HG03095 (cell line): ENCODE data around the gene MYO15A.

Experiments used
- ATAC-seq: cut with Tn5 transposase; IDR thresholded peaks from one replicate; pipeline ENCODE4 v1.9.1; 2021; ENCODE audit warnings: moderate library complexity; ENCODE audit not compliant: unreplicated experiment

The MYO15A gene

DNA sequence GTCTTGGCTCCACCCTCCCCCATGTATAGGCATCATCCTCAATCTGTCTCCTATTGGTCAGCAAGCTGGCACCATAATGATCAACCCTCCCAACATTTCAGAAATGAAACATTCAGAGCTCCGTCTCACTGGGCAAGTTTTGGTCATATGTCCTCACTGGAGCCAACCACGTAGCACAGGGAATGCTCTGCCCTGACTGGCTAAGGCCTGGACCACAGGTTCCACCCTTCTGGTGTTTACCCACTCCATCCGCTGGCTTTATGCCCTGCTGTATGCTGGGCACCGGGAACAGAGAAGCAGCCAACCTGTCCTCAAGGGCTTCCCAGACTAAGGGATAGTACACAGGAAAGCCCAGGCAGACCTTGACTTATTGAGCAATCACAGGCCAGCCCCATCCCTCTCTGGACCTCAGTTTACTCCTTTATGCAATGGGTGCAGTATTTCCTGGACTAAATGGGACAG is 20.5 kb downstream of the MYO15A start:
- no peak for ATAC-seq

DNA sequence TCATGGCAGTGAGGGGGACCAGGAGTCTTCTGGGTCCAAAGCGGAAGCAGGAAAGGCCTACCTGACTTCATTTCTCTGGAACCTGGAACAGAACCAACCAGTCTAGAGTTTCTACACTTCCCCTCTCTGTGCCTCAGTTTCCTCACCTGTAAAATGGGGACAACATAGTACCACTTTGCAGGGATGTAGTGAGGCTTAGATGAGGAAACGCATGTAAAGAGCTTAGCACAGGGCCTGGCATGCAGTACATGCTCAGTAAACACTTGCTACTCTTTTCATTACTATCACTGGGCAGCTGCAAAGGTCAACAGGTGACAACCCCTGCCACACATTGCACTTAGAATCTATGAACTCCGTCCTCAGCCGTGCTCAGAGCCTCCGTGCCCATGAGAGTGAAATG is 24.2 kb downstream of the MYO15A start:
- ATAC-seq, result no peak

DNA sequence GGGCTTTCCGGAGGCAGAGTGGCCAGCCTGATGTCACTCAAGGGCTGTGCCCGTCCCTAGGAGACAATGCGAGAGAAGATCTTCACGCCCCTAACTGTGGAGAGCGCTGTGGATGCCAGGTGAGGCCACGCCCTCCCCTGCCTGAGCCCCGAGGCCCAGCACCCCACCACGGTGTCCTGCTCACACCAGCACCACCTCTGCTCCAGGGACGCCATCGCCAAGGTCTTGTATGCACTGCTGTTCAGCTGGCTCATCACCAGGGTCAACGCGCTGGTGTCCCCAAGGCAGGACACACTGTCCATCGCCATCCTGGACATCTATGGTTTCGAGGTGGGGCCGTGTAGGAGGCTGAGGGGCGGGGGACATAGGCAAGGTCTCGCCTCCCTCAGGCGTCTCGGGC is 27.8 kb downstream of the MYO15A start:
- no peak for ATAC-seq

DNA sequence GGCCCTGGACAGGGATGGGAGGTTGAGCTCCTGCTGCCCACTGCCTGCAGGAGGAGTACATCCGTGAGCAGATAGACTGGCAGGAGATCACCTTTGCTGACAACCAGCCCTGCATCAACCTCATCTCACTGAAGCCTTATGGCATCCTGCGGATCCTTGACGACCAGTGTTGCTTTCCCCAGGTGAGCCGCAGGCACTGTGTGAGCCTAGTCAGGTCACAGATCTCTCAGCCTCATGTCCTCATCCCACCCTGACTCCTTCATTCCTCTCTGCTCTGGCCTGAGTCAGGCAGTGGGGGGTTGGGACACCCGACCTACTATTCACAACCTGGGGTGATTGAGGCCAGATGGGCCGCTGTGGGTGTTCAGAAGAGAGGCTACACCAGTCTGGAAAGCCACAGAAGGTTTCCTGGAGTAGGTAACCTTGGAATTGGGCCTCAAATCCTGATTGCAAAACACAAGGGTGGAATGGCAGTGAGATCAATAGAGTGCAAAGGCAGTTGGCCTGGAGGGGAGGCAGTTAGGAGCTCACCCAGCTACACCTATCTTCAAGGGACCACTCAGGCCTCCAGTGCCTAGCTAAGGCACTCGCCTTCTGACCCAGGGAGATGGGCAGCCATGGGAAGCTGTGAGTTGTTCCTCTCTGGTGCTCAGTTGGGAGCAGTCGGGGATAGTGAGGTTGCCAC is 29.7 kb downstream of the MYO15A start:
- no peak for ATAC-seq

GRCh38 chr17:18139092-18139491 is 30.5 kb downstream of the MYO15A start:
- no peak for ATAC-seq

DNA sequence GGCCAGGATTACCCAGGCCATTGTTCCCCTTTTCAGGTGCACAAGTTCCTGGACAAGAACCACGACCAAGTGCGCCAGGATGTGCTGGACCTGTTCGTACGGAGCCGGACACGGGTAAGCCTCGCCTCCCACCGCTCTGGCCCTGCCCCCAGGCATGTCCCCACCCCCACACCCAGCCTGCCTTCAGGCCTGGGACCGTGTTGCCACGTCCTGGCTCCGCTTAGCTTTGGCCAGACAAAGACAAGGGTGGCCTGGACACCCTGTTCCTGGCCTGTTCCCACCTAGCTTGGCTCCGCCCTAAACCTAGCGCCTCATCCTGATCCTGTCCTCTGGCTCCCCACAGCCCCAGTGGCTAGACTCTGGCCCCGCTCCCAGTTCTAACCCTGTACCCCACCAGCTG is 30.9 kb downstream of the MYO15A start:
- no peak for ATAC-seq

DNA sequence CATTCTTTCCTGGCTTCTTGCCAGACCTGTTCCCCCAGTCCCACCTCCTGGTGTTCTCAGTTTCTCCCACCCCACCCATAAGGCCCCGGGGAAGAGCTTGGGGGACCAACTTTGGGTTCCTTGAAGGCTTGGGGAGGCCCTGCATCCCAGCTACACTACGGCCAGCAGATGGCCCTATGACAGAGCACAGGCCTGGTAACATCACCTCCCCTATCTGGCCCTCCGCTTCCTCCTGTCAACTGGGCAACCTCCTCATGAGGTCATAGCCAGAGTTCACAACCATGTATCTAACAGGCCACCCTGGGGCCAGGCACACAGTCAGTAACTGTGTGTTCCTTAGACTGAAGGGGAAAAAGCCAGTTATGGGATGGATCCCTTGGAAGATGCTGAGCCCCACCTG is 31.4 kb downstream of the MYO15A start:
- no peak for ATAC-seq

- ATAC-seq, result no peak
Measured at GRCh38 chr17:18140648-18141047, 32.1 kb downstream of the MYO15A start.

DNA sequence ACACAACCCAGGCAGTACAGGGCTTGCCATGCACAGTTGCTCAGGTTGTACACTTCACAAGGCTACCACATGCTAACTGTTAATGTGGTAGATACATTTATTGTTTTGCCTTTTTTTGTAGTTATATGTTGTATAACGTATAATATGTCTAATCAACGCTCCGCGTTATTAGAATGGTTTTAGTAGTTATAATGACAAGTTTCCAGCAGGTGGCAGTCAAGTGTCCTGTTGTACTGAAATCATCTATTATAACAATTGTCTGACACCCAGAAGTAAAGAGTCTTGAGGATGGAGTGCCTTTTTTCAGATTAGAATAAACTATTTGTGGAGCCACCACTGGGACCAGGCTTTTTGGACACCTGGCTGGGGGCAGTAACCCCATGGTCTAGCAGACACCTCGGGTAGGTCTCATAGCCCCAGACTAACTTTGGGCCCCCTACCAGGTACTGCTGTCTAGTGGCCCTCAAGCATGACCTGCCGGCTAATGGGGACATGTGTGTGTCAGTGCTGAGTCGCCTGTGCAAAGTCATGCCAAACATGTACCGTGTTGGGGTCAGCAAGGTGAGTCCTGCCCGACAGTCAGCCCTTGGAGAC is 32.8 kb downstream of the MYO15A start:
- no peak for ATAC-seq

DNA sequence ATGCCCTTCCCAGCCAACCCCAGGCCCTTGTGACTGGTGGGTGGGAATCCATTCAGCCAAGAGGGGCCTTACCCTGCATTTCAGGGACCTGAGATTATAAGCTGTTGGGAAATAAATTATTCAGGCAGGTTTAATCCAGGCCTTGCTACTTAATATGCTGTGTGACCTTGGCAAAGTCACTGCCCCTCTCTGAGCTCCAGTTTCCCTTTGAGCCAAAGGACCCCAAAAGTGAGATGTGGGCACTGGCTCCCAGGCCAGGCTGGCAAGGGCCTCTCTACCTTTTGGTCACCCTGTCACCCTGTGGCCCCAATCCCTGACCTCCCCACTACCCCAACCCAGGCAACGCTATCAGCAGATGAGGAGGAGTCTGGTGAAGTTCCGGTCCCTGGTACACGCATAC is 33.9 kb downstream of the MYO15A start:
- ATAC-seq, result no peak

- no peak for ATAC-seq
Measured at GRCh38 chr17:18143044-18143936, 34.7 kb downstream of the MYO15A start.

GRCh38 chr17:18144261-18144660 is 35.7 kb downstream of the MYO15A start:
- no peak for ATAC-seq

GRCh38 chr17:18144855-18145254 is 36.3 kb downstream of the MYO15A start:
- no peak for ATAC-seq

GRCh38 chr17:18145811-18146210 is 37.3 kb downstream of the MYO15A start:
- no peak for ATAC-seq

DNA sequence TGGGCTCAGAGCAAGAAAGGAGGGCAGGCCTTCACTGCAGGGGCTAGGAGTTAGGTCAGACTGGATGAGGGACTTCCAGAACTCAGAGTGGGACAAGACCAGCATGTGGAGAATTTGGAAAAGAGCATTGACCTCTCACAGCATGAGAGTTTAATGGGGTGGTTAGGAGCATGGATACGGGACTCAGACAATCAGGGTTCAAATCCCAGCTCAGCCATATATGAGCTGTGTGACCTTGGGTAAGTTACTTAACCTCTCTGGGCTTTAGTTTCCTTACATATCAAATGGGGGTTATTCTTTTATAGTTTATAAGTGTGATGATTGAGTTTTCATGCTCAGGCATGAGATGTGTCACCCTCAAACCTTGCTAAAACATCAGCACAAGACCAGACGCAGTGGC is 37.7 kb downstream of the MYO15A start:
- ATAC-seq, result no peak

DNA sequence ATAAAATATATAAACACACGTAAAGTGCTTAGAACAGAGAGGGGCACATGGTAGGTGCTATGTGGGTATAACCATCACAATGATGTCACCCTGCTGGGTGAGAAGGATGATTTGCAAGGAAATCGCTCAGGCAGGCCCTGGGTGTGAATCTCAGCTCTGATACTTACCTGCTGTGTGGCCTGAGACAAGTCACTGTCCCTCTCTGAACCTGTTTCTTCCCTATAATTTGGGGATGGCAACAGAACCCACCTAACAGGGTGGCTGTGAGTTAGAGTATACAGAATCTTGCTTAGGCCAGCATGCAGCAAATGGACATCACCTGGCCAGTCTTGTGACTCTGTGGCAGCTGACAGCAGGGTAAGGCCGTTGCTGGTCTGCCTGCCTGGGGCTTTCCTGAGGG is 38.4 kb downstream of the MYO15A start:
- ATAC-seq, result no peak

GRCh38 chr17:18148586-18148985 is 40.0 kb downstream of the MYO15A start:
- ATAC-seq, result no peak

DNA sequence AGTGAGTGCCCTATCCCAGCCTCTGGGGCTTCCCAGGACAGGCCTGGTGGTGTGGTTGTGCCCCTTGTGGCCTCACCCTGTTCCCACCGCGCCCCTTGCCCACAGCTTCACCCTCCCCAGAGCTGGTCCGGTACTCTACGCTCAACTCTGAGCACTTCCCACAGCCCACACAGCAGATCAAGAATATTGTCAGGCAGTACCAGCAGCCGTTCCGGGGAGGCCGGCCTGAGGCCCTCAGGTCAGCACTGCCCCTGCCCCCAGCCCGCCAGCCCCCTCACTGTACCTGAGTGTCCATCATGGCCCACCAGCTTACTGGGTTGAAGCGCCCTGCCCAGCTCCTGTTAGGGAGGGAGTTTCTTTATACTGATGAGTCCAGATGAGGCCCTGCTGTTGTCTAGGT is 42.7 kb downstream of the MYO15A start:
- no peak for ATAC-seq

- ATAC-seq, result no peak
Measured at GRCh38 chr17:18155179-18155578, 46.6 kb downstream of the MYO15A start.

GRCh38 chr17:18156171-18156975 is 47.8 kb downstream of the MYO15A start:
- ATAC-seq, result no peak

DNA sequence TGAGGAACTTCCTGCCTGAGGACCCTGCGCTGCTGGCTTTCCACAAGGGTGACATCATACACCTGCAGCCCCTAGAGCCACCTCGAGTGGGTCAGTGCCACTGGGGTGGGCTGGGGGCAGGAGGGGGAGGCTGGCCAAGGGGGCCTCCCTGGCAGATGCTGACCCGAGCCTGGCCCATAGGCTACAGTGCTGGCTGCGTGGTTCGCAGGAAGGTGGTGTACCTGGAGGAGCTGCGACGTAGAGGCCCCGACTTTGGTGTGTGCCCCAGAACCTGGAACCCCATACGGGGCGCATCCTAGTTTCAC is 48.4 kb downstream of the MYO15A start:
- ATAC-seq, result no peak
